Calu3 (cell line): ENCODE data around the gene ARHGAP22. TPM values are rescaled to one million over a fixed set of nuclear protein-coding genes. Genes with fewer than 3 reads are reported as not detected.

ENCODE experiments used
- BruUV-seq: library from RNA; stranded (reverse); fragments of 400-500 nt; replicated peaks from 2 replicates; lab custom pipeline; 2021; lab: Mats Ljungman, UMichigan
- CTCF ChIA-PET: fragments of 300-600 bp; sonication (Branson Sonifier 250); formaldehyde crosslinking; loops from one replicate; lab custom pipeline; 2022; ENCODE audit warnings: antibody characterized with exemption; lab: Charles Lee
- DNase-seq: peaks from one replicate; pipeline ENCODE4 v3.0.0; 2022
- H3K27ac Mint-ChIP-seq: one replicate; pipeline ENCODE4 v1.8.0; 2022; ENCODE audit warnings: mixed read lengths; ENCODE audit not compliant: unreplicated experiment
- H3K27me3 Mint-ChIP-seq: one replicate; pipeline ENCODE4 v1.8.0; 2022; ENCODE audit warnings: mixed read lengths; ENCODE audit not compliant: unreplicated experiment
- H3K36me3 Mint-ChIP-seq: one replicate; pipeline ENCODE4 v1.8.0; 2022; ENCODE audit warnings: mild to moderate bottlenecking, moderate library complexity, mixed read lengths; ENCODE audit not compliant: insufficient read depth, unreplicated experiment
- H3K4me1 Mint-ChIP-seq: one replicate; pipeline ENCODE4 v1.8.0; 2022; ENCODE audit warnings: mild to moderate bottlenecking, low read depth, mixed read lengths; ENCODE audit not compliant: unreplicated experiment
- H3K4me3 Mint-ChIP-seq: one replicate; pipeline ENCODE4 v1.8.0; 2022; ENCODE audit warnings: mild to moderate bottlenecking, low read depth, moderate library complexity, mixed read lengths; ENCODE audit not compliant: unreplicated experiment
- H3K9me3 Mint-ChIP-seq: one replicate; pipeline ENCODE4 v1.8.0; 2022; ENCODE audit warnings: low read depth, mixed read lengths; ENCODE audit not compliant: unreplicated experiment
- intact Hi-C: fragments of 100-400 bp; cut with micrococcal nuclease; formaldehyde crosslinking; loops from one replicate; pipeline ENCODE4 v1.10.0; 2022; ENCODE audit not compliant: unreplicated experiment
- total RNA-seq: library from RNA; stranded (reverse); gene quantifications from 2 replicates; pipeline ENCODE4 v1.2.3, GENCODE V29; 2022
- TF ChIP-seq, protein P1 (sequence below): fragments of 200-600 bp; IDR thresholded peaks from one replicate; pipeline ENCODE4 v1.8.0; 2022; ENCODE audit warnings: antibody characterized with exemption; ENCODE audit not compliant: unreplicated experiment

The ARHGAP22 gene
- total RNA-seq, 1 experiment from 2014 or later, result 1.0 TPM

DNA sequence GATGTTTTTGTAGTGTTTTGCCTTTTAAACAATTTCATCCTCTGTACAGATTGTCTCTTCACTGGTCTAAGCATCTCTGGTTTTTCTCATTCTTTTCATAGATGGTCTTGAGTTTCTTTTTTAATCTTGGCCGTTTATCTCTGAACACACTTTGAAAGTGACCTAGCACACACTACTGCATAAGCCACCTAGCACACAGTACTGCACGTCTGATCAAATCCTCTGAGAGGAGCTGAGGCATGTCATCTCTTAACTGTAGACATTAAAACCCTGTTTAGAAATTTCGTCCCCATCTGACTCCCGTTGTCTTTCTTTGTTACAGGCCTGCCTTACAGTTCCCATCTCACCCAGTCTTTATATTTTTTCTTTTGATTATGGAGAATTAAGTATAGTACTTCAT lies 198.2 kb downstream of the ARHGAP22 start:
- Mint-ChIP-seq H3K27ac (no peak overlapping the region), H3K4me3 (no peak overlapping the region), H3K9me3 (no peaks in the 10 kb centered on the region), H3K27me3 (no peaks in the 10 kb centered on the region), H3K36me3 (no peaks in the 10 kb centered on the region), H3K4me1 (no peaks in the 10 kb centered on the region)
- intact Hi-C loops, result no loop called here
- CTCF ChIA-PET, result no interaction called here
- BruUV-seq, result no TSS peak
- TF ChIP-seq, protein P1, sequence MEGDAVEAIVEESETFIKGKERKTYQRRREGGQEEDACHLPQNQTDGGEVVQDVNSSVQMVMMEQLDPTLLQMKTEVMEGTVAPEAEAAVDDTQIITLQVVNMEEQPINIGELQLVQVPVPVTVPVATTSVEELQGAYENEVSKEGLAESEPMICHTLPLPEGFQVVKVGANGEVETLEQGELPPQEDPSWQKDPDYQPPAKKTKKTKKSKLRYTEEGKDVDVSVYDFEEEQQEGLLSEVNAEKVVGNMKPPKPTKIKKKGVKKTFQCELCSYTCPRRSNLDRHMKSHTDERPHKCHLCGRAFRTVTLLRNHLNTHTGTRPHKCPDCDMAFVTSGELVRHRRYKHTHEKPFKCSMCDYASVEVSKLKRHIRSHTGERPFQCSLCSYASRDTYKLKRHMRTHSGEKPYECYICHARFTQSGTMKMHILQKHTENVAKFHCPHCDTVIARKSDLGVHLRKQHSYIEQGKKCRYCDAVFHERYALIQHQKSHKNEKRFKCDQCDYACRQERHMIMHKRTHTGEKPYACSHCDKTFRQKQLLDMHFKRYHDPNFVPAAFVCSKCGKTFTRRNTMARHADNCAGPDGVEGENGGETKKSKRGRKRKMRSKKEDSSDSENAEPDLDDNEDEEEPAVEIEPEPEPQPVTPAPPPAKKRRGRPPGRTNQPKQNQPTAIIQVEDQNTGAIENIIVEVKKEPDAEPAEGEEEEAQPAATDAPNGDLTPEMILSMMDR, result no peak
- DNase-seq, result no peak

DNA sequence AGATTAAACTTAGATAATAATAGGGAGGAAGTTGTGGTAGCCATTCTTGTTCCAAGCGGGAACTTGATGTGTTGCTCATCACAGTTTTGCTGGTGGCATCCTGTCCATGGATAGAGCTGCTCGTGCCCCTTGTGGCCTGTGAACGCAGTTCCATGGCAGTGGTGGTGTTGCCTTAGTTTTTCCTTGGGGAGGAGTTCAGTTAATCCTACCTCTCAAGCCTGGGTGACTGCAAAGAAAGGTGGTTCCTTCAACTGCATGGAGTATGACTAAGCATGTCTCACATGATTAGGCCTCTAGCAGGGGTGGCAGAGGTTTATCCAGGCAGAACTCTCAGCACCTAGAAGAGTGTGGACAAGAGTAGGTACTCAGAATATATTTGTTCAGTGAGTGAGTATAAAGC lies 198.7 kb downstream of the ARHGAP22 start:
- intact Hi-C loops, result no loop called here
- no peaks in the 10 kb centered on the region for H3K27me3 Mint-ChIP-seq
- no TSS peak for BruUV-seq
- no peak for DNase-seq
- CTCF ChIA-PET, result no interaction called here
- no peak overlapping the region for H3K4me3 Mint-ChIP-seq
- H3K27ac Mint-ChIP-seq, result no peak overlapping the region
- no peaks in the 10 kb centered on the region for H3K9me3 Mint-ChIP-seq
- H3K4me1 Mint-ChIP-seq, result peaks cover 1% of the 10 kb centered on the region
- TF ChIP-seq, protein P1, result no peak
- H3K36me3 Mint-ChIP-seq, result no peaks in the 10 kb centered on the region

DNA sequence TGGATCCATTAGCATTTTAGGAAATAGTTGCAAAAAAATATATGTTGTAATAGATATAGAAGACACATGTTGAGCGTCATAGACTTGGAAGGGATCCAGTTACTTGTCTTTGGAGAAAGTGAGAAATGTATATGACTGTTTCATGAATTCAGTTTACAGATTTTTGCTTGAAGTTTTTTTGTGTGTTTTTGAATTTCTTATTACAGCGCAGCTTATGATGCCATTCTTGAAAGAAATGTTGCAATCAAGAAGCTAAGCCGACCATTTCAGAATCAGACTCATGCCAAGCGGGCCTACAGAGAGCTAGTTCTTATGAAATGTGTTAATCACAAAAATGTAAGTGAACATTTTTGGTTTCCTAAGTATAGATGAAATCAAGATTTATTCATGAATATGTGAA lies 200.2 kb downstream of the ARHGAP22 start:
- H3K36me3 Mint-ChIP-seq, result no peaks in the 10 kb centered on the region
- intact Hi-C loops, result no loop called here
- no peak for DNase-seq

DNA sequence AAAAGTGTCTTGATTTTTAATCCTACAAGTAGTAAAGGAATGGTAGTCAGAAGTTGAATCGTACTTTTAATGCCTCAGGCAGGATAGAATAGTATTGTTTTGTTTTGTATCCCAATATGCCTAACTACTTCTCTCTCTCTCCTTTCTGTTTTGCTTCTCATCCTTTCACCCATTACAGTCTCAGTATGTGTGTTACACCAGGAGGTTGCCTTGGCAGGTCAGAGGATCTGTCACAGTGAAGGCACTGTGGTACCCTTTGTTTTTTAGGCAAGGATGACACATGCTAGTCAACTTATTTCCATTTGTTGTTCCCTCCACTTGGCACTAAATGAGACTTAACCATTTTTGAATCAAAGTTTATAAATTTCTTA lies 204.0 kb downstream of the ARHGAP22 start:
- H3K9me3 Mint-ChIP-seq, result no peaks in the 10 kb centered on the region
- peak overlapping the region; percentile 71 for H3K27ac Mint-ChIP-seq
- H3K36me3 Mint-ChIP-seq, result no peaks in the 10 kb centered on the region
- no peaks in the 10 kb centered on the region for H3K27me3 Mint-ChIP-seq
- intact Hi-C loops, result no loop called here
- H3K4me3 Mint-ChIP-seq, result peak overlapping the region; percentile 12
- no peak for DNase-seq
- CTCF ChIA-PET, result no interaction called here
- H3K4me1 Mint-ChIP-seq, result peaks cover 34% of the 10 kb centered on the region
- TF ChIP-seq, protein P1, result no peak
- no TSS peak for BruUV-seq

More for the DNA sequence above, 200.2 kb downstream of the ARHGAP22 start:
- TF ChIP-seq, protein P1, result no peak
- H3K9me3 Mint-ChIP-seq, result no peaks in the 10 kb centered on the region
- no TSS peak for BruUV-seq
- H3K27ac Mint-ChIP-seq, result no peak overlapping the region
- peaks cover 17% of the 10 kb centered on the region for H3K4me1 Mint-ChIP-seq
- CTCF ChIA-PET, result no interaction called here
- H3K27me3 Mint-ChIP-seq, result no peaks in the 10 kb centered on the region
- no peak overlapping the region for H3K4me3 Mint-ChIP-seq
